Limb (tissue), 2 donors: ENCODE results near the gene DDX17.

Experiments used
- DNase-seq, 2 donors: peaks; one replicate each; pipeline ENCODE4 v3.0.0-alpha.2; 2016; ENCODE audit errors: extremely low spot score in 2 of 2

The DDX17 gene

GRCh38 chr22:38506118-38506962 is at the start of gene DDX17:
TSS of gene DDX17 (minus strand) at chr22:38506311.
- DNase-seq, result peak; percentile 97 to 99

GRCh38 chr22:38554281-38554680 is 48.2 kb upstream of the DDX17 start:
- DNase-seq, result no peak

DNA sequence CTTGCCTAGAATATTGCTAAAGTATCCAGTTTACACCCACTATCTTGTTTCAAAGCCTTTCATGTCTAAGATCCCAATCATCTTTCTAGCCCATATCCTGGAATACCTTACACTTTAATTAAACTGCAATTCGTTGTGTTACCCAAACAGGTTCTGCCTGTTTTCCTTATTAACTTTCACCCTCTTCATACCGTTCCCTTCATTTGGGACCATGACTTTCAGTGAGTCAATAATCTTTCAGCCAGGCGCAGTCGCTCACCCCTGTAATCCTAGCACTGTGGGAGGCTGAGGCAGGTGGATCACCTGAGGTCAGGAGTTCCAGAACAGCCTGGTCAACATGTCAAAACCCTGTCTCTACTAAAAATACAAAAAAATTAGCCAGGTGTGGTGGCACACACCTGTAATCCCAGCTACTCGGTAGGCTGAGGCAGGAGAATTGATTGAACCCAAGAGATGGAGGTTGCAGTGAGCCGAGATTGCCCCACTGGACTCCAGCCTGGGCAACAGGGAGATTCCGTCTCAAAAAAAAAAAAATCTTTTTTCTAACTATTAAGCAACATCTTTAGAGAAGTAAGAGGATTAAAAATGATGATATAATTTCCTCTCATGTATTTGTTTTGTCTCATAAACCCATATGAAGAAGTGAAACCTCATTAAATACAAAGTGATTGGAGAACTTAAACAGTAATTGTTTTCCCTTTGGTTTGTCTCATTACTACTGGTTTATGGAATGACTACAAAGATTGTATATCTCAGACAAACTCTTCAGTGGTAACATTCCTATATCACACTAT is 43.2 kb upstream of the DDX17 start:
- no peak for DNase-seq

- DNase-seq, result no peak
Observed at GRCh38 chr22:38540701-38541100, 34.6 kb upstream of the DDX17 start.

- DNase-seq, result no peak
Observed at GRCh38 chr22:38531251-38531938, 25.3 kb upstream of the DDX17 start.

GRCh38 chr22:38524429-38524828 is 18.3 kb upstream of the DDX17 start:
- no peak for DNase-seq

DNA sequence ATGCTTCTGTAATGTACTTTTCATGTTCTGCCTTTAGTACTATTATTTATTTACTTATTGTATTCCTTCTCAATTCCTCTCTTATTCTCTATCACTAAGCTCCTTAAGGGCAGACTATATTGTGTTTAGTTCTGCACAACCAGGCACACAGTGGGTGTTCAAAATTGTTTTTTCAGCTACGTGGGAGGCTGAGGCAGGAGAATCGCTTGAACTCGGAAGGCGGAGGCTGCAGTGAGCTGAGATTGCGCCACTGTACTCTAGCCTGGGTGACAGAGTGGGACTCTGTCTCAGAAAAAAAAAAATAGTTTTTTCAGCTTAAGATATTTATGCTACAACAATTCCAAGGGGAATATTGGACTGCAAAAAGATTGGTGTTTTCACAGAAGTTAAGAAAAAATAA is 17.4 kb upstream of the DDX17 start:
- no peak for DNase-seq

- DNase-seq, result no peak
Observed at GRCh38 chr22:38523029-38523428, 16.9 kb upstream of the DDX17 start.

DNA sequence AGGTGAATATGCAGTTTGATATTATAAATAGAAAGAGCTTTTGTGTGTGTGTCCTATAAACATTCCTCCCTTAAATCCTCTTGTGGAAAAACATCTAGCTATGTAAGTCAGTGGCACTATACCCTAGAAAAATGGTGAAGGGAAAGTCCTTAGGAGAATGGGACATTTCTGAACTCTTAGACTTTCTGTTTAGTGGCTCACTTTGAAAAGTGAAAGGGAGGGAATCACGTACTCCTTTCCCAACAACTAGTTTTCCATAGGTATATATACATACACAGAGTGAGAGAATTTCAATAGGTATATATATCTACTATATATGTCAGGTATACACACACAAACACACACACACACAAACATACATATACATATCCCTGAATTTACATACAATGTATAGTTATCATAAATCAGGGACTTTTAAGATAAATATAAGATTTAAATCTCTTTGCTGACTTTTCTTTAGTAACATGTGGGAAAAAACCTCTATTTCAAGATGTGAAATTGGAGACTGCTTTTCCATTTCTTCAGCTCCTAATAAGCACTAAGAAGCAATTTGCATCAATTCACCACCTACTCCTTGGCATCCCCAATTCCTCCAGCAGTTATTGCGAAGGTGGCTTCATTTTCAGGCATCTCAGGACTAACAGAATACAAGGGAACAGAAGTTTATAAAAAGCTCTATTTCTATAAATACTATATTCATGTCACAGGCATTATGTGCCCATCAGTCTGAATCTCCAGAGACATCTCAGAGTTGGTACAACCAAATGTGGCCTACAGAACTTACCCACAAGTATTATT is 13.5 kb upstream of the DDX17 start:
- DNase-seq, result no peak

- DNase-seq, result no peak
Observed at GRCh38 chr22:38518620-38519019, 12.5 kb upstream of the DDX17 start.

- no peak for DNase-seq
Observed at GRCh38 chr22:38513063-38513462, 7.0 kb upstream of the DDX17 start.

DNA sequence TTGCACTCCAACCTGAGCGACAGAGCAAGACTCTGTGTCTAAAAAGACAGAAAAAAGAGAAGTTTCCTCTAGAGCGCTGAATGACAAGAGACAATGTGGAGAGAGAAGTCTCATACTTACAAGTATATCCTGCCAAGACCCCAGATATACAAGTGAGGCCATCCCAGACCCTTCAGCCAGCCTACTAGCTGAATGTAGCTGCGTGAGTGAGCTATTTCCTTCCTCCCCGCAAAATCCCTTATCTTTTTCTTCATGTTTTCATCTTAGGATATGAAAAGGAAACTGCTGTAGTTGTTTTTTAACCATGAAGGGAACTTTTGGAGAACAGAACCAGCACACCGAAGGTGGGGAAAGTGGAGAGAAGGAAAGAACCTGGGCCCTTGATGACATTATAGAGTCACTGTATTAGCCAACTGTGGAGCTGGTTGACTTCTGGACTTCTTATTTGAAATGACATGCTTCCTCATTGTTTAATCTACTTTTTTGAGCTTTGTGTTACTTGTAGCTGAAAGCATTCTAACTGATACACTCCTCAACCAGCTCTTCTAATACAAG is 4.4 kb upstream of the DDX17 start:
- no peak for DNase-seq

DNA sequence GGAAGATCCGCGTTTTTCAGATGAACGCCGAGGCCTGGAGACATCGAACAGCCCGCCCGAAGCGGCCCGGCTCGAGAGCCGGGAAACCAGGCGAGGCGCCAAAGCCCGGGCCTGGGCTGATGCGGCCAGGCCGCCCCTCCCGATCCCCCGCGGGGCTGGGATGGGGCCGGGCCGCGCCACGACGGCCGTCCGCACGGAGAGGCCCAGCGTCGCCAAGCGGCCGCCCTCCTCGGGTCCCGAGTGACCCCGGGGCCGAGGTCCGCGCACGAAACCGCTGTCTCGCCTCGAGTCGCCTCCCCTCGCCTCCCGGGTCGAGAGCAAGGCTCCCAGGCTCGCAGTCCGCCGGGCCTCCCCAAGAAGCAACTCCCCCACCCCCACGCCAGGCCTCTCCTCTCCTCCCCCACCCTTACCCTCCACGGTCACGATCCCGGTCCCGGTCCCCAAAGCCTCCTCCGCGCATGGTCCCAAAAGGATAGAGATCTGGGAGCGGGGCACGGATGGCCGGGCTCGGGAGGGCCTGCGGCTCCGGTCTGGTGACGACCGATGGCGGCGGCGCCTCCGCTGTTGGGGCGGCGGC is 482 bp downstream of the DDX17 start:
- DNase-seq, result no peak

DNA sequence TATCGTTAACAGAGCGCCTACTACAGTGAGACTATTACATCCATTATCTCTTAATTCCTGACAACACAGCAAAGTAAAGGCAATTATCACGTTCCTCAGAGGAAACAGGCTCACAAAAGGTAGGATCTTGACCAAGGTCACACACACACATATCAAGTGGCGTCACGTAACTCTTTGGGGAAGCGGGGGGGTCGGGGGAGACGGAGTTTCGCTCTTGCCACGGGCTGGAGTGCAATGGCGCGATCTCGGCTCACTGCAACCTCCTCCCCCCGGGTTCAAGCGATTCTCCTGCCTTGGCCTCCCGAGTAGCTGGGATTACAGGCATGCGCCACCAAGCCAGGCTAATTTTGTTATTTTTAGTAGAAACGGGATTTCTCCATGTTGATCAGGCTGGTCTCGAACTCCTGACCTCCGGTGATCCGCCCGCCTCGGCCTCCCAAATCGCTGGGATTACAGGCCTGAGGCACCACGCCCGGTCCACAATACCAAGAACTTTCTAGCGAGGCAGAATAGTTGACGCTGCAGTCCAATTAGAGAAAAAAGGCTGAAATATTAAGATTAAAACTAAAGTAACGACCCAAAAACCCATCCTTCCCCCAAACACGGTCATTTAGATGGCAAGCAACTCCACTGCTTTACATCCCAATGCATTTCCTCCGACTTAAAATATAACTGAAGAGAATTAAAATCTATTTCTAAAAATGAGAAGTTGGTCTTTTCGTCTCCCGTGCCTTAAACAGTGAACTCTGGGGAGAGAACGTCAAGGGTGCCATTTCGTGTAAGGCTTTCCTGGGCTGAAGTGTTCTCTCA is 1.2 kb downstream of the DDX17 start:
- peak in 1 of 2 donors; percentile 55 for DNase-seq

GRCh38 chr22:38503021-38503420 is 3.1 kb downstream of the DDX17 start:
- DNase-seq, result no peak

GRCh38 chr22:38501797-38502672 is 4.1 kb downstream of the DDX17 start:
- no peak for DNase-seq

DNA sequence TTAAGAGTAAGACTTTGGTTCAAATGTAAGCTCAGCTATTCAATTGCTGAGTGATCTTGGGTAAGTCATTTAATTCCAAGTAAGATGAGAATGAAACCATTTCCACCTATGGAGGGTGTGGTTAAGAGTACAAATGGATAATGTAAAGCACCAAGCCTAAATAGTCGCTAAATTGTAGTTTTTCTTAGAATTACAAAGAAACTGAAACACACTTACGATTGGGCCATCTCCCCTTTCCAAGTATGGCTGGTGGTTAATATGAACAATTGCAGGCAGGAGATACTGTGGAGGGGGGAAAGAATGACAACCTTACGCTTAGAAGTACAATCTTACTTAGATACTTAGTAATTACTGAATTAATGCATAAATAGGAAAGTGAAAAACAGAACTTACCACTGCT is 8.2 kb downstream of the DDX17 start:
- DNase-seq, result no peak

DNA sequence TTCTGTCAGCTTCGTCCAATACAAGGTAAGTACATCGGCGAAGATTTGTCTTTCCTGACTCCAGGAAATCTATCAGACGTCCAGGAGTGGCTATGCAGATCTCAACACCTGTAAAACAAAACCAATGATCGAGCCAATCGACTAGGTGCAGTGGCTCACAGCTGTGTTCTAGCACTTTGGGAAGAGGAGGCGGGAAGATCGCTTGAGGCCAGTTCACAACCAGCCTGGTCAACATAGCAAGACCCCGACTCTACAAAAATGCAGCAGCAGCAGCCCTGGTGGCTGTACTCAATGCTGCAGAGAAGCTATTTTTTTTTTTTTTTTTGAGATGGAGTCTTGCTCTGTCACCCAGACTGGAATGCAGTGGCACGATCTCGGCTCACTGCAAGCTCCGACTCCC is 11.2 kb downstream of the DDX17 start:
- no peak for DNase-seq

- no peak for DNase-seq
Observed at GRCh38 chr22:38494498-38494897, 11.6 kb downstream of the DDX17 start.
